Vagina (tissue), 2 donors: ENCODE results near the gene ACVR2B. TPM values are rescaled to one million over a fixed set of nuclear protein-coding genes. Genes with fewer than 3 reads are reported as not detected.

Experiments
- DNase-seq, 2 donors: peaks; one replicate each; pipeline ENCODE4 v3.0.0-alpha.2; 2017; ENCODE audit errors: extremely low spot score in 2 of 2
- H3K27ac ChIP-seq: fragments of 200-600 bp; sonication (generic); one replicate; pipeline ENCODE4 v1.5.1; 2019
- H3K27me3 ChIP-seq: fragments of 200-600 bp; sonication (generic); one replicate; pipeline ENCODE4 v1.5.1; 2019
- H3K36me3 ChIP-seq, 2 donors: fragments of 200-600 bp; sonication (generic); one replicate each; pipeline ENCODE4 v1.5.1; 2017 to 2019
- H3K4me1 ChIP-seq: fragments of 200-600 bp; sonication (generic); one replicate; pipeline ENCODE4 v1.5.1; 2019
- H3K4me3 ChIP-seq, 2 donors: fragments of 200-600 bp; sonication (generic); 1 replicate in 1 of 2; 2 replicates in 1 of 2; pipeline ENCODE4 v1.5.1; 2016 to 2019
- H3K9me3 ChIP-seq: fragments of 200-600 bp; sonication (generic); one replicate; pipeline ENCODE4 v1.5.1; 2019
- CTCF ChIP-seq, 3 experiments: fragments of 450-650 bp in 2 of 3; fragments of 200-600 bp in 1 of 3; sonication (generic) in 1 of 3; IDR thresholded peaks; one replicate each; pipeline ENCODE4 v1.5.1; 2017 to 2019; ENCODE audit warnings: antibody characterized with exemption in 3 of 3, mild to moderate bottlenecking in 2 of 3, moderate library complexity in 2 of 3
- POLR2A ChIP-seq, 2 donors: fragments of 450-650 bp; IDR thresholded peaks; one replicate each; pipeline ENCODE4 v1.6.1; 2017; ENCODE audit warnings: antibody characterized with exemption in 2 of 2, mild to moderate bottlenecking in 2 of 2, moderate library complexity in 2 of 2
- POLR2AphosphoS5 ChIP-seq, 2 donors: sonication (generic); formaldehyde crosslinking; IDR thresholded peaks; one replicate each; pipeline ENCODE4 v1.9.0; 2017; ENCODE audit warnings: antibody characterized with exemption in 2 of 2, mild to moderate bottlenecking in 2 of 2, low read depth in 1 of 2; ENCODE audit not compliant: insufficient read depth in 1 of 2
- intact Hi-C: fragments of 100-400 bp; cut with DNase I; formaldehyde crosslinking; loops from one replicate; pipeline ENCODE4 v1.15.1; 2023
- total RNA-seq: library from RNA; depleted of rRNA; stranded (reverse); fragments of >200 nt; gene quantifications from one replicate; pipeline ENCODE4 v1.2.3, GENCODE V29; 2016

The ACVR2B gene
- total RNA-seq, 1 donor from 2014 or later = 3.7 TPM

GRCh38 chr3:38526792-38527191 lies 73.1 kb downstream of the ACVR2B start:
- no peak overlapping the region for H3K27ac ChIP-seq
- TF ChIP-seq POLR2A (IDR thresholded peaks at IDR 0.05) (no peak), CTCF (IDR thresholded peaks at IDR 0.05) (no peak), POLR2AphosphoS5 (IDR thresholded peaks at IDR 0.05; ENCODE audit: insufficient read depth in 1 of 2, low read depth in 1 of 2) (no peak)
- DNase-seq = no peak
- no peaks in the 10 kb centered on the region for H3K27me3 ChIP-seq
- H3K4me3 ChIP-seq = no peak overlapping the region
- no peaks in the 10 kb centered on the region for H3K9me3 ChIP-seq
- intact Hi-C loops = no loop called here
- H3K36me3 ChIP-seq = peaks cover 0 to 20% of the 10 kb centered on the region in 2 donors
- no peaks in the 10 kb centered on the region for H3K4me1 ChIP-seq

GRCh38 chr3:38528457-38528856 lies 74.8 kb downstream of the ACVR2B start:
- Histone ChIP-seq H3K4me3 (no peak overlapping the region), H3K4me1 (no peaks in the 10 kb centered on the region), H3K36me3 (peaks cover 0 to 20% of the 10 kb centered on the region in 2 donors), H3K27ac (no peak overlapping the region), H3K27me3 (no peaks in the 10 kb centered on the region), H3K9me3 (no peaks in the 10 kb centered on the region)
- intact Hi-C loops = no loop called here
- TF ChIP-seq CTCF (IDR thresholded peaks at IDR 0.05) = no peak
- no peak for TF ChIP-seq POLR2A (IDR thresholded peaks at IDR 0.05)
- no peak for TF ChIP-seq POLR2AphosphoS5 (IDR thresholded peaks at IDR 0.05; ENCODE audit: insufficient read depth in 1 of 2, low read depth in 1 of 2)
- DNase-seq = no peak

GRCh38 chr3:38532529-38532928 lies 78.8 kb downstream of the ACVR2B start:
- TF ChIP-seq CTCF (IDR thresholded peaks at IDR 0.05) (no peak), POLR2A (IDR thresholded peaks at IDR 0.05) (no peak), POLR2AphosphoS5 (IDR thresholded peaks at IDR 0.05; ENCODE audit: insufficient read depth in 1 of 2, low read depth in 1 of 2) (no peak)
- H3K27ac ChIP-seq = no peak overlapping the region
- H3K4me1 ChIP-seq = no peaks in the 10 kb centered on the region
- peak in 1 of 2 donors; percentile 81 for DNase-seq
- no peaks in the 10 kb centered on the region for H3K36me3 ChIP-seq
- H3K27me3 ChIP-seq = no peaks in the 10 kb centered on the region
- no peak overlapping the region for H3K4me3 ChIP-seq
- no peaks in the 10 kb centered on the region for H3K9me3 ChIP-seq
- intact Hi-C loops = loop anchor here (10.0 kb wide), 1 partner anchor 122 kb away; no protein-coding TSS in a partner anchor

- no peak for TF ChIP-seq POLR2A (IDR thresholded peaks at IDR 0.05)
- TF ChIP-seq CTCF (IDR thresholded peaks at IDR 0.05) = no peak
- no peak for TF ChIP-seq POLR2AphosphoS5 (IDR thresholded peaks at IDR 0.05; ENCODE audit: insufficient read depth in 1 of 2, low read depth in 1 of 2)
- peak in 1 of 2 donors; percentile 67 for DNase-seq
- Histone ChIP-seq H3K27ac (no peak overlapping the region), H3K4me3 (no peak overlapping the region), H3K4me1 (no peaks in the 10 kb centered on the region), H3K27me3 (no peaks in the 10 kb centered on the region), H3K36me3 (no peaks in the 10 kb centered on the region), H3K9me3 (no peaks in the 10 kb centered on the region)
- intact Hi-C loops = loop anchor here (10.0 kb wide), 1 partner anchor 121 kb away; no protein-coding TSS in a partner anchor
Measured at GRCh38 chr3:38533285-38533976, 79.7 kb downstream of the ACVR2B start.

GRCh38 chr3:38534180-38534579 lies 80.5 kb downstream of the ACVR2B start:
- Histone ChIP-seq H3K9me3 (no peaks in the 10 kb centered on the region), H3K4me3 (no peak overlapping the region), H3K27ac (no peak overlapping the region), H3K27me3 (no peaks in the 10 kb centered on the region), H3K4me1 (no peaks in the 10 kb centered on the region), H3K36me3 (no peaks in the 10 kb centered on the region)
- no peak for TF ChIP-seq POLR2AphosphoS5 (IDR thresholded peaks at IDR 0.05; ENCODE audit: insufficient read depth in 1 of 2, low read depth in 1 of 2)
- TF ChIP-seq POLR2A (IDR thresholded peaks at IDR 0.05) = no peak
- no peak for TF ChIP-seq CTCF (IDR thresholded peaks at IDR 0.05)
- intact Hi-C loops = loop anchor here (10.0 kb wide), 1 partner anchor 121 kb away; no protein-coding TSS in a partner anchor
- DNase-seq = peak in 1 of 2 donors; percentile 80
